ENCODE measurements around the gene PRDM8. TPM values are rescaled to one million over a fixed set of nuclear protein-coding genes. Genes with fewer than 3 reads are reported as not detected.

Gene PRDM8
- total RNA-seq, 1 experiment from 2014 or later: 5.3 TPM

- TF ChIP-seq SIN3A (IDR thresholded peaks at IDR 0.05; ENCODE audit: borderline replicate concordance, insufficient read depth, low read depth, low read length) (no peak), TCF7L2 (IDR thresholded peaks at IDR 0.05; ENCODE audit: low read depth, low read length) (no peak), REST (IDR thresholded peaks at IDR 0.05; ENCODE audit: insufficient read depth in 1 of 2, low read depth in 2 of 2, low read length in 1 of 2) (no peak)
- TF ChIP-seq, protein P1, sequence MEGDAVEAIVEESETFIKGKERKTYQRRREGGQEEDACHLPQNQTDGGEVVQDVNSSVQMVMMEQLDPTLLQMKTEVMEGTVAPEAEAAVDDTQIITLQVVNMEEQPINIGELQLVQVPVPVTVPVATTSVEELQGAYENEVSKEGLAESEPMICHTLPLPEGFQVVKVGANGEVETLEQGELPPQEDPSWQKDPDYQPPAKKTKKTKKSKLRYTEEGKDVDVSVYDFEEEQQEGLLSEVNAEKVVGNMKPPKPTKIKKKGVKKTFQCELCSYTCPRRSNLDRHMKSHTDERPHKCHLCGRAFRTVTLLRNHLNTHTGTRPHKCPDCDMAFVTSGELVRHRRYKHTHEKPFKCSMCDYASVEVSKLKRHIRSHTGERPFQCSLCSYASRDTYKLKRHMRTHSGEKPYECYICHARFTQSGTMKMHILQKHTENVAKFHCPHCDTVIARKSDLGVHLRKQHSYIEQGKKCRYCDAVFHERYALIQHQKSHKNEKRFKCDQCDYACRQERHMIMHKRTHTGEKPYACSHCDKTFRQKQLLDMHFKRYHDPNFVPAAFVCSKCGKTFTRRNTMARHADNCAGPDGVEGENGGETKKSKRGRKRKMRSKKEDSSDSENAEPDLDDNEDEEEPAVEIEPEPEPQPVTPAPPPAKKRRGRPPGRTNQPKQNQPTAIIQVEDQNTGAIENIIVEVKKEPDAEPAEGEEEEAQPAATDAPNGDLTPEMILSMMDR (IDR thresholded peaks at IDR 0.05): no peak
- CTCF ChIA-PET: no interaction called here
- Histone ChIP-seq H3K4me3 (ENCODE audit: low read depth in 2 of 2, low read length in 2 of 2) (no peak overlapping the region), H3K36me3 (ENCODE audit: control insufficient read depth, insufficient read depth, low read length) (no peaks in the 10 kb centered on the region), H3K27ac (ENCODE audit: low read length) (no peak overlapping the region; the same call in 1 of the 2 replicates), H3K4me1 (ENCODE audit: control insufficient read depth, insufficient read depth, low read length) (no peaks in the 10 kb centered on the region), H3K27me3 (ENCODE audit: control insufficient read depth, insufficient read depth, low read length) (no peaks in the 10 kb centered on the region), H3K9me3 (ENCODE audit: control insufficient read depth, insufficient read depth, low read depth, low read length) (no peaks in the 10 kb centered on the region)
- DNase-seq (ENCODE audit: low read depth, low spot score) (no peak), ATAC-seq (peak; percentile 62)
- BruUV-seq (replicated peaks): no TSS peak
- POLR2A ChIA-PET: no interaction called here
- intact Hi-C loops (cut with micrococcal nuclease; ENCODE audit: unreplicated experiment) (no loop called here), in situ Hi-C loops (cut with HindIII; ENCODE audit: low pct_unique_long_range_greater_than_20kb, low sequenced_read_pairs) (no loop called here)
Measured at GRCh38 chr4:80192937-80193336, 4.4 kb upstream of the PRDM8 start.

GRCh38 chr4:80195441-80196140, 1.7 kb upstream of the PRDM8 start:
- H3K27ac ChIP-seq (ENCODE audit: low read length): no peak overlapping the region
- H3K36me3 ChIP-seq (ENCODE audit: control insufficient read depth, insufficient read depth, low read length): no peaks in the 10 kb centered on the region
- CTCF ChIA-PET: no interaction called here
- in situ Hi-C loops (cut with HindIII; ENCODE audit: low pct_unique_long_range_greater_than_20kb, low sequenced_read_pairs): no loop called here
- POLR2A ChIA-PET: no interaction called here
- no peak for TF ChIP-seq REST (IDR thresholded peaks at IDR 0.05; ENCODE audit: insufficient read depth in 1 of 2, low read depth in 2 of 2, low read length in 1 of 2)
- TF ChIP-seq, protein P1 (IDR thresholded peaks at IDR 0.05): no peak
- no peak for TF ChIP-seq SIN3A (IDR thresholded peaks at IDR 0.05; ENCODE audit: borderline replicate concordance, insufficient read depth, low read depth, low read length)
- TF ChIP-seq POLR2AphosphoS5 (IDR thresholded peaks at IDR 0.05; ENCODE audit: low read depth, low read length): no peak
- no peak for TF ChIP-seq TCF7L2 (IDR thresholded peaks at IDR 0.05; ENCODE audit: low read depth, low read length)
- H3K9me3 ChIP-seq (ENCODE audit: control insufficient read depth, insufficient read depth, low read depth, low read length): no peaks in the 10 kb centered on the region
- no peak for DNase-seq (ENCODE audit: low read depth, low spot score)
- no TSS peak for BruUV-seq (replicated peaks)
- no peak overlapping the region for H3K4me3 ChIP-seq (ENCODE audit: low read depth in 2 of 2, low read length in 2 of 2)
- intact Hi-C loops (cut with micrococcal nuclease; ENCODE audit: unreplicated experiment): no loop called here
- no peaks in the 10 kb centered on the region for H3K27me3 ChIP-seq (ENCODE audit: control insufficient read depth, insufficient read depth, low read length)
- ATAC-seq: no peak
- no peaks in the 10 kb centered on the region for H3K4me1 ChIP-seq (ENCODE audit: control insufficient read depth, insufficient read depth, low read length)
